ENCODE data around the gene PSMB10.
A peak's percentile ranks its signal among the peaks of the same experiment; 100 is the strongest.

PSMB10 gene

GRCh38 chr16:67951485-67951884 lies 14.8 kb upstream of the PSMB10 start:
- H3K4me3 ChIP-seq, result no peak overlapping the region
- no peak for TF ChIP-seq CTCF (IDR thresholded peaks at IDR 0.05)
- peak overlapping the region in 1 of 2 donors; percentile 69 for H3K27ac ChIP-seq
- no peak for DNase-seq (ENCODE audit: low spot score)

- TF ChIP-seq CTCF (IDR thresholded peaks at IDR 0.05), result no peak
- no peak overlapping the region for H3K4me3 ChIP-seq
- no peak overlapping the region for H3K27ac ChIP-seq
- no peak for DNase-seq (ENCODE audit: low spot score)
These were observed 13.7 kb upstream of the PSMB10 start for GRCh38 chr16:67950335-67950843.

GRCh38 chr16:67949645-67950044 lies 13.0 kb upstream of the PSMB10 start:
- DNase-seq (ENCODE audit: low spot score), result no peak
- H3K27ac ChIP-seq, result no peak overlapping the region
- no peak overlapping the region for H3K4me3 ChIP-seq
- no peak for TF ChIP-seq CTCF (IDR thresholded peaks at IDR 0.05)

- Histone ChIP-seq H3K4me3 (no peak overlapping the region), H3K27ac (peak overlapping the region in 1 of 2 donors; percentile 89)
- no peak for TF ChIP-seq CTCF (IDR thresholded peaks at IDR 0.05)
- DNase-seq (ENCODE audit: low spot score), result no peak
These were observed 11.4 kb upstream of the PSMB10 start for GRCh38 chr16:67948015-67948414.

GRCh38 chr16:67946966-67947558 lies 10.4 kb upstream of the PSMB10 start:
- no peak for DNase-seq (ENCODE audit: low spot score)
- TF ChIP-seq CTCF (IDR thresholded peaks at IDR 0.05), result no peak
- no peak overlapping the region for H3K4me3 ChIP-seq
- peak overlapping the region in 1 of 2 donors; percentile 89 for H3K27ac ChIP-seq

- DNase-seq (ENCODE audit: low spot score), result no peak
- Histone ChIP-seq H3K4me3 (no peak overlapping the region), H3K27ac (peak overlapping the region in 1 of 2 donors; percentile 89)
- no peak for TF ChIP-seq CTCF (IDR thresholded peaks at IDR 0.05)
These were observed 9.5 kb upstream of the PSMB10 start for GRCh38 chr16:67946128-67946569.

- no peak for DNase-seq (ENCODE audit: low spot score)
- no peak overlapping the region for H3K4me3 ChIP-seq
- peak overlapping the region; percentile 44 to 89 for H3K27ac ChIP-seq
- TF ChIP-seq CTCF (IDR thresholded peaks at IDR 0.05), result no peak
These were observed 8.8 kb upstream of the PSMB10 start for GRCh38 chr16:67945392-67945933.

All from coronary artery (tissue), 2 donors.